ENCODE measurements around the gene NKD1. TPM values are rescaled to one million over a fixed set of nuclear protein-coding genes. Genes with fewer than 3 reads are reported as not detected.

The NKD1 gene
- total and polyA plus RNA-seq, 2 of the 8 experiments (the other 6 are each of a cell fraction or from before 2014, with no cell fraction given): 0.70 to 4.5 TPM

- CTCF ChIA-PET (ENCODE audit: partially characterized antibody): interaction anchor here (0.8 to 4.7 kb wide), 9 partner anchors 10 to 181 kb away, joined by 3 to 30 read pairs (median 7); no protein-coding TSS in a partner anchor
- TF ChIP-seq SAP30 (IDR thresholded peaks at IDR 0.05; ENCODE audit: insufficient read depth, insufficient replicate concordance, low read length) (no peak), GABPA (IDR thresholded peaks at IDR 0.05; ENCODE audit: borderline replicate concordance, insufficient read depth, low read length) (no peak), SP2 (IDR thresholded peaks at IDR 0.05; ENCODE audit: low read length) (no peak), BACH1 (IDR thresholded peaks at IDR 0.05; ENCODE audit: low read length) (no peak), GTF2F1 (IDR thresholded peaks at IDR 0.05; ENCODE audit: borderline replicate concordance, low read depth, low read length) (no peak), TEAD4 (IDR thresholded peaks at IDR 0.05; ENCODE audit: low read depth, low read length) (no peak), CBX8 (IDR thresholded peaks at IDR 0.05; ENCODE audit: borderline replicate concordance, low read depth, low read length) (no peak), EP300 (IDR thresholded peaks at IDR 0.05; ENCODE audit: borderline replicate concordance in 1 of 2, low read depth in 2 of 2, low read length in 2 of 2) (no peak), KDM1A (IDR thresholded peaks at IDR 0.05; ENCODE audit: borderline replicate concordance, low read length) (no peak), MAFK (IDR thresholded peaks at IDR 0.05; ENCODE audit: low read depth, low read length) (no peak), SUZ12 (IDR thresholded peaks at IDR 0.05; ENCODE audit: low read length) (no peak), RBBP5 (IDR thresholded peaks at IDR 0.05; ENCODE audit: borderline replicate concordance, low read depth, low read length) (no peak), CTBP2 (IDR thresholded peaks at IDR 0.05; ENCODE audit: borderline replicate concordance, insufficient read depth, insufficient read length, low read length) (no peak), SP4 (IDR thresholded peaks at IDR 0.05; ENCODE audit: low read length) (no peak)
Measured at GRCh38 chr16:50625374-50625773, 77.2 kb downstream of the NKD1 start.

More at GRCh38 chr16:50625374-50625773, 77.2 kb downstream of the NKD1 start:
- no peak overlapping the region for H2BK120ac ChIP-seq (replicated peaks; ENCODE audit: low read depth, low read length)
- H3K9ac ChIP-seq (replicated peaks in 1 of 4; ENCODE audit: extremely low read depth in 1 of 4, low read depth in 3 of 4, low read length in 3 of 4): no peak overlapping the region
- H3K27me3 ChIP-seq (replicated peaks in 1 of 4; ENCODE audit: control insufficient read depth in 3 of 4, extremely low read depth in 1 of 4, insufficient read depth in 3 of 4, low read length in 3 of 4): no peaks in the 10 kb centered on the region
- no peaks in the 10 kb centered on the region for H3K9me3 ChIP-seq (ENCODE audit: insufficient read depth in 2 of 2, low read depth in 1 of 2, low read length in 1 of 2)
- H4K91ac ChIP-seq (replicated peaks; ENCODE audit: insufficient read length, low read length): no peak overlapping the region
- H2BK20ac ChIP-seq (ENCODE audit: low read length): no peak overlapping the region
- H3K79me2 ChIP-seq (ENCODE audit: control insufficient read depth in 1 of 2, insufficient read depth in 2 of 2, low read length in 2 of 2): no peaks in the 10 kb centered on the region
- no peak overlapping the region for H2AK5ac ChIP-seq (ENCODE audit: low read depth, low read length)
- no peaks in the 10 kb centered on the region for H3K79me1 ChIP-seq (ENCODE audit: low read depth, low read length)
- no peak overlapping the region for H3K23ac ChIP-seq (ENCODE audit: insufficient read length)
- DNase-seq (ENCODE audit: low read depth in 1 of 2, low spot score in 2 of 2) (no peak), FAIRE-seq (no peak)
- no peak overlapping the region for H3K27ac ChIP-seq (ENCODE audit: low read depth, low read length)
- H2AFZ ChIP-seq (ENCODE audit: low read length): no peak overlapping the region
- POLR2A ChIA-PET (ENCODE audit: partially characterized antibody): no interaction called here
- no peak overlapping the region for H4K5ac ChIP-seq (ENCODE audit: insufficient read length, low read depth, low read length)
- no peak overlapping the region for H3K4me3 ChIP-seq (ENCODE audit: extremely low read depth in 1 of 4, insufficient read depth in 2 of 4, low read depth in 3 of 4, low read length in 4 of 4)
- 91% methylated on average over 12 of the region's 12 CpGs; no CpG with 5 or more reads in 1 of the 2 experiments for WGBS, 2 experiments (ENCODE audit: extremely low coverage in 1 of 2, insufficient coverage in 1 of 2, insufficient read length in 1 of 2, insufficient replicate concordance in 2 of 2, low coverage in 1 of 2, low lambda C conversion rate in 2 of 2, missing lambda C conversion rate in 1 of 2)
- no peak overlapping the region for H3K56ac ChIP-seq (replicated peaks; ENCODE audit: insufficient read length, low read depth, low read length)
- H3K36me3 ChIP-seq (ENCODE audit: control insufficient read depth in 2 of 4, insufficient read depth in 4 of 4, low read length in 3 of 4): no peaks in the 10 kb centered on the region
- H2BK12ac ChIP-seq (ENCODE audit: low read depth, low read length): 0 out of 2 replicates have a peak overlapping the region, but pooled peaks have one; percentile 17
- no peak overlapping the region for H3K4ac ChIP-seq (replicated peaks; ENCODE audit: insufficient read length, low read depth, low read length)
- no peak overlapping the region for H3K18ac ChIP-seq (ENCODE audit: extremely low read depth, low read length)
- H3K14ac ChIP-seq (ENCODE audit: insufficient read length): no peak overlapping the region
- no peak overlapping the region for H4K8ac ChIP-seq (ENCODE audit: extremely low read depth, insufficient read depth, low read length)
- H4K20me1 ChIP-seq (replicated peaks in 1 of 2; ENCODE audit: control insufficient read depth in 1 of 2, insufficient read depth in 2 of 2, low read length in 2 of 2): no peaks in the 10 kb centered on the region
- H3K4me1 ChIP-seq (replicated peaks in 1 of 4; ENCODE audit: control insufficient read depth in 3 of 4, insufficient read depth in 4 of 4, low read length in 3 of 4): no peaks in the 10 kb centered on the region
- no peak overlapping the region for H2BK5ac ChIP-seq (ENCODE audit: low read depth, low read length)
- no peak overlapping the region for H2BK15ac ChIP-seq (ENCODE audit: low read length)
- no peaks in the 10 kb centered on the region for H3K23me2 ChIP-seq (ENCODE audit: low read depth, low read length)
- no peak overlapping the region for H3K4me2 ChIP-seq (ENCODE audit: insufficient read depth in 1 of 2, low read depth in 2 of 2, low read length in 2 of 2)

Data from H1 (cell line).